NCI-H128 (cell line): ENCODE measurements around the gene CHD2.
"Not testable (repeated sequence)": the region's sequence is repeated elsewhere in the genome, so short reads cannot be mapped to it uniquely, and the experiment has no call there.

Experiments used
- DNase-seq: peaks from one replicate; lab custom pipeline; 2025; ENCODE audit not compliant: unreplicated experiment; lab: John Stamatoyannopoulos, UW

CHD2 gene

DNA sequence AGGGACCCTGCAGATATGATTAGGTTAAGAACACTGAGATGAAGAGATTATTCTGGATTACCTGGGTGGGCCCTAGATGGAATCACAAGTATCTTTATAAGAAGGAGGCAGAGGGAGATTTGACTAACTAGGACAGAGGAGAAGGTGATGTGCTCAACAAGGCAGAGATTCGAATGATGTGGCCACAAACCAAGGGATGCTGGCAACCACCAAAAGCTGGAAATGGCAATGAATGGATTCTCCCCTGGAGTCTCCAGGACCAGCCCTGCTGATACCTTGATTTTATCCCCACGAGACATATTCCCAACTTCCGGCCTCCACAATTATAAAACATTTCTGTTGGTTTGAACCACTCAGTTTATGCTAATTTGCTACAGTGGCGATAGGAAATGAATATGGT lies 146.0 kb downstream of the CHD2 start:
- DNase-seq = no peak

DNA sequence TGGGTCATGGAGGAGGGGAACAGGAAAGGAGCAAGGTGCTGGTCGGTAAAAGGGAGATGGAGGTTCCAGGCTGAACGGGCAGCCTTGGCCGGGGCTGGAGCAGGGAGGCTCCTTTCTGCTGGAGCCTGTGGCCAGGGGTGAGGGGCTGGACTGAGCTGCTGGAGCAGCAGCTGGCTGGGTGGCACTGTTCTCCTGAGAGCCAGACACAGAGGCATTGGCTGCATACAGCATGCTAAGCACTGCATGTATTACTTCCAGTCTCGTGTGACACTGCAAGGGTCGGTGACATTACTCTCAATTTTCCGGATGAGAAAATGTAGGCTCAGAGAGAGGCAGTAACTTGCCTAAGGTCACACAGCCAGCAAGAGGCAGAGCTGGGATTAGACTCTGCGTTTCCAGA lies 146.6 kb downstream of the CHD2 start:
- no peak for DNase-seq

DNA sequence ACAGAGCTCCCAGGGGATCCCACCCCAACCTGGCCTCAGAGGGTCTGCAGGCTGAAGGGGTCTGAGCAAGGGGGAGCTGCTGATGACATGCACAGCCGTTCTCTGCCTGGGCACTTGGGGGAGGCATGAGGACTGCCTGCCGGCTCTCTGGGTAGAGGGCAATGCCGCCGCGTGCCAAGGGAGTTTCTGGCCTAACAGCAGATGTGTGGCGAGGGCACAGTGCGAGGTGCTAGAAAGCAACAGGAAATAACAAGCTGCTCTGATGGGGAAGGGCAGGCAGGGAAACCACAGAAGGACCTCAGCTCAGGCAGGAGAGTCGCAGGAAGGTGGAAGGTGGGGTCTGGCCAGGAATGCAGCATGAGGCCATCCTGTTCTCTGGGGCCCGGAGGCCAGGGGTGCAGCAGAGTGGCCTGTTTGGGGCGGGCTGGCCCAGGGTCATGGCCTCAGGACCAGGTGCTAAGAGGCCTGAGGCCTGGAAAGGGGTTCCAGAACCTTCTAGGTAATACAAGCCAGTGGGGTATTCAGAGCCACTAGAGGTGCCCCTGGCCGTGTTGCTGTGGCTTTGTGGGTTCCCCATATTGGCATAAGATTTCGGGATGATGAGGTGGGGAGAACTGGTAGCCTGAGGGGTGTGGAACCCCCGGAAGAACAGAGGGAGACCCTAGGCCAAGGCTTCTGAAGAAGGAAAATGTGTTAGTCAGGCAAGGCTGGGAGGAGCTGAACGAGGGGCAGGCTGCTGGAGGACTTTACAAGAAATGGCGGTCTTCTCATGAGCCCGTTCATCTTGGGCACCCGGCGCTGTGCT lies 147.7 kb downstream of the CHD2 start:
- DNase-seq = no peak

DNA sequence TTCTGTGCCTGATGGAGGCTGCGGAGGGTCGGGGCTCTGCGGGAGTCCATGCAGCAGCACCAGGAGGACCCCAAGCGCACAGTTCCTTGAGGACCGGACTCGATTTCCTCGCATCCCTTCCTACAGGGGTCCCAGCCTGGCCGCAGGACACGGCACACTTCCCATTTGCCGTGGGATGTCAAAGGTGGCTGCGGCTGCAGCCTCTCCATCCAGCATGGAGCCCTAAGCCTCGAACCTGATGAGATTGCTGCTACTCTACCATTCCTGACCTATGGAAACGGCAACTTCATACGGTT lies 148.2 kb downstream of the CHD2 start:
- DNase-seq = no peak

DNA sequence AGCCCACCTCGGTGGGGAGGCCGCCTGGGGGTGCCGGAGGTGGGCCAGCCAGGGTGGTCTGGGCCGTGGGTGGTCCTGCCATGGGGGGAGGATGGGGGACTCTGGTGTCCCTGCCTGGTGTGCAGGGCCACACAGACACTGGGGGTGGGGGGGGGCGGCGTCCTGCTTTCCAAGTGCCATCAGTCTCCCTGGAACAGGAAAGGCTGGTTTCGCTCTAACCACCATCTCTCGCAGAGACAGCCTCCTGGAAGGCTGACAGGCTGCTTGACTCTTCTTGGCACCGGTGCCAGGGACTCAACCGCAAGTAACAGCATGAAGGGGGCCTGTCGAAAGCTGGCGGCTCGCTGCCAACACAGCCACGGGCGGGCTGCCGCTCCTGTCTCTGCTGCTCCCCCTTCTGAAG lies 148.6 kb downstream of the CHD2 start:
- DNase-seq = no peak

DNA sequence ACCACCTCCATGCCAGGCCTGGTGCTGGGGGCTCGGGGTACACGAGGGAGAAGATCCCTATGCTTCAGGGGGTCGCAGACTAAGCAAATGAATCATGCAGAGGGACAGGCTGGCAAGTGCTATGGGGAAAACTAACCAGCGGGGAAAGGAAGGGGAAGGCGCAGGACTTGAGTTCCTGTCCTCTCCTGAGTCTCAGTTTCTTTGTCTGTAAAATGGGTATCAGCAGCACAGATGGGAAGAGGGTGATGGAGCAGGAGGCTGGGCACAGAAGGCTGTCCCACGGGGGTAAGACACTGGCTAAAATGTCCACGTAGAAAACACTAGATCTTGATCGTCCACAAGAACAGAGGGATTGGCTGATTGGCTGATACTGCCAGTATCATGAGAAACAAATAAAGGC lies 149.1 kb downstream of the CHD2 start:
- DNase-seq = no peak

DNA sequence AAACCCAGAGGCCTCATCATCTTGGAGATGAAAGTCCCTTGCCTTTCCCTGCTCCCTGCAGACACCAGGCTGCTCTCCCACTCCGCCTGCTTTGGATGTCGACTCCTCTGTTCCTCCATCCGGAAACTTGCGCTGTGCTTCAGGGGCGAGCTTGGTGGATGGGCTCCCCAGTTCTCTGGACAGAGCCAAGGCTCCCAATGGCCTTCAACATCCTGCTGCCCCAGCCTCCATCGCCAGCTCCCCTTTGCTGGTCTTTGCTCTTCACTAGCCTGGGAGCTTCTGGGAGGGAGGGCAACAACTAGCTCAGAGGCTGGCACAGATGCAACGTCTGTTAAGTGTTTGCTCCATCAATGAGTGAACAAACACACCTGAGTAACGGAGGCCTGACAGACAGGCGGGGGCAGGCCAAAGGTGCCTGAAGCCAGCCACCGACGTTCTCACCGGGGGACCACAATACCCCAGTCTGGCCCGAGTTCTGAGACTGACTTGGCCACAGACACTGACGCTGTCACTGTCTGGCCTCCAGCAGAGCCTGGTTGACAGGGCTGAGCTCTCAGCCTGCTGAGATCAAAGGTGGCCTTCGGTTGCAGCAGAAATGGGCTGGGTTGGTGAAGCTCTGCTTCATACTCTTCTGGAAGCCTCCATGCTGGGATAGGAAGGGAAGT lies 149.9 kb downstream of the CHD2 start:
- DNase-seq = no peak

DNA sequence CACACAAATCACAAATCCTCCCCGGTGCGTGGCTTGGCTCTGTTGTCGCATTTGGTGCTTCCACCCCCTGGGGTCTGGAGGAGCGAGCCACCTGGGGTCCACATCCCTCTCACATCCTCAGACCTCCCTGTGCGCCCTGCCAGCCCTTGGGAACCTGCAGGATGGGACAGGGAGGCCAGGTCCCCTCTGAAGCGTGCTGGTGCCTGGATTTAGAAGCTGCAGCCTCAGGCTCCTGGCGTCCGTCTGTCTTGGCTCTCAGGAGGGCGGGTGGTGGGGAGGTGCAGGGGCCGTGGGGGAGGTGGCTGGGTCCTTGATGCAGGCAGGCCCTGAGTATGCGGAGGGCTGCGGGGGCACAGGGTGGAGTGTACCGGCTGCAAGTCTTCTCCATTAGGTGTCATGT lies 150.5 kb downstream of the CHD2 start:
- DNase-seq = no peak

DNA sequence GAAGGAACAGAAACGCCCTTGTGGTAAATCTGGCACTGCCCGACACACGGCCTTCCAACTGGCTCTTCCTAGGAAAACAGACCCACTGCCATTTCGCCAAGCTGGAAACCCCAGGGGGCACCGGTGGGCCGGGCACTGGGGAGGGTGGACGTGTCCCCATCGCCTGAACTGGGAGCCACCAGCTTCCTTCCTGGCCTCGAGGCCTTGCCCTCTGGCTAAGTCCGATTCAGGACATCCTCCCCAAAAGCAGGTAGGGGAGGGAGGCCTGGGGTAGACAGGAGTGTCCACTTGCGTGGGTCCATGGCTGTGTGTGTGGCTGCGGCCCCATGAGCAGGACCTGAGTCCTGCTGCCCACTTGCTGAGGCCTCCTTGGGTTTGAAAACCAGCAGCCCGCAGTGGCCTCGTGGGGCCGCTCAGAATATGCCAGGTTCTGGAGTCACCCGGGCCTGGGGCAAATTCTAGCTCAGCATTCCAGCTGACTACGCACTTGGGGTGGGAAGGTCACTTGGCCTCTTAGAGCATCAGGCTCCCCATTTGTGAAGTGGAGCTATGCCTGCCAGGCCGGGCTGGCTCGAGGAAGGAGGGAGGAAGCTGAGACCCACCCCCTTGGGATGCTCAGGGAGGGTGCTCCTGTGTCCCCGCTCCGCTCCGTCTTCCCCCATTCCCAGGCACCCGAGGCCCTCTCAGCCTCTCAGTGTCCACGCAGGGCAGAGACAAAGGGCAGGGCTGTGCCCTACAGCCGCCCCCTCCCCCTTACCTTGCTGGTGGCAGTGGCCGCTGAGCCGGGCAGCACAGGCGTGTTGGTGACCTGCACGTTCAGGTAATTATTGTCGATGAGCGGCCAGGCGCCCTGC lies 151.3 kb downstream of the CHD2 start:
- no peak for DNase-seq

DNA sequence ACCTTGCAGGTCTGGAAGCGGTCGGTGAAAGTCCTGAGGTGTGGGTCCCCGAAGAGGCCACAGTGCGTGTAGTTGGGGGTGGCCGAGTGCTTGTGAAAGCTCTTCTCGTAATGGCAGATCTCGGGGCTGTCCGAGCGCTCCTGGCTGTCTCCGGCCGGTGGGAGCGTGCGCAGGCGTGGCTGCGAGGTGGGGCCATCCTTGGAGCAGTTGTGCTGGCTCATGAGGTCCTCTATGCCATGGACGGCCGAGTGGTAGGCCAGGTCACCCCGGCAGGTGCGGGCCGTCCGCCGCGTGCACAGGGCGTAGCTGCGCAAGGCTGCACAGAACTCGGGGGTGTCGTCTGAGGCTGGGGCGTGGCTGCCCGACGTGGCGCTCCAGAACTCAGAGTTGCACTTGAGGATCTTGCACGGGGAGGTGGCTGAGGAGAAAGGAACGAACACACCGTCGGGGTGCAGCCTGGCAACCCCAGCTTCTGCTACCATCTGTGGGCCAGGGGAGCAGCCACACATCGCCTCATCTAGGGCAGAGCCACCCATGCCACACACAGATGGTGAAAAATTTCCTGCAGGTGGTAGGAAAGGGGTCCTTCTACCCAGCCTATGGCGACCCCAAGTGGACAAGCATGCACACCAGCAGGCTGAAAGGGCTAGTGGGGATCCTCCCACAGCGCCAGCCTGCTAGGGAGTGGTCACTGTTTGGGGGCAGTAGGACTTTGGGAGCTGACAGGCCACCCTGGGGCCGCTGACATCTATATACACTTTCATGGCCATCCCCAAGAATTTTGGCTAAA lies 152.2 kb downstream of the CHD2 start:
- no peak for DNase-seq

DNA sequence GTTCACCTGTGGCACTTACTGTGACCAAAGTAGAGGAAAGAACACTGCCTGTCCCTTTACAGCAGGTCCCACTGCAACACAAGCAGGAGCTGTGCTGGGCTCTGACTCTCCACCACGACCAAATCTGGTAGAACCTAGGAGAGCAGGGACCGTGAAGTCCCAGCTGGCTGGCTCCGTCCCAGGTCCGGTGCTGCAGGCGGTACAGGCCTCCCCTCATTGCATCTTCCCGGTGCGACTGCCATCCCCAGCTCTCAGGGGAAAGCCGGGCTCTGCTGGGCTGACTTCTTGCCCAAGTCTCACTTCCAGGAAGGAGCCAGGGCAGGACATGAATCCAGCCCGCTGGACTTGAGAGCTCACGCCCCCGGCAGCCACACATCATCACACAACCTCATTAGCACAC lies 155.1 kb downstream of the CHD2 start:
- DNase-seq = no peak

DNA sequence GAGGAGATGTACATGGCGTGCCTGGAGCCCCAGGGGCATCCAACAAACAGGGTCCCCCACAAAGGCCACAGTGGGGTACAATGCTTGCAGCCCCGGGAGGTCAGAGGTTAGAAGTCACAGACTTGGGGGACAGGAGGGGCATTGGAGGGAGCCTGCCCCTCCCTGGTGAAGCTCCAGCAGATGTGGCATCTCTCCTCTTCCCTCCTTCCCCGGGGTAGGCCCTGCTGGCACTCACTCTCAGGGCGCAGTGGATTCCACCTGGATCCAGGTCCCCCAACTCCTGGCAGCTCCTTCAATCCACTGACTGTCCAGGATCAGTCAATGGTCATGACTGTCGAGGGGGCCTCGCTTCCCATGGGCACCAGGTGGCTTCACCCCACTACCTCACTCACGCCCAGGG lies 156.7 kb downstream of the CHD2 start:
- no peak for DNase-seq

DNA sequence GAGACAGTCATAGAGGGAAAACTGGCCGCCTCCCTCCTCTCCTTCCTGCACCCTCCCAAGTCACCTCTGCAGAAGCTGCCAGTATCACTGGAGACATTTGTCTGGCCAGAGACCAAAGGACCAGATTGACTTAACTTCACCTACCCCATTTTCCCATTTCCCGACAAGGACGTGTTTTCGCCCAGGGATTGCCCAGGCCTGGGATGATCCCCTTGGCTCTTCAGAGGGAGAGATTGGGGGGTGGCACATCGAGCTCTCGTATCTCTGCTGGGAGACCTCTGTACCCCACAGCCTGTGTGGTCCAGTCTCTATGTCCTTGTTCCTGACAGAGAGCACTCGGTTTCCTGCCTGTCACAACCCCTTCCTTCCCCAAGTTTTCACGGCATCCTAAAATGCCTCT lies 157.5 kb downstream of the CHD2 start:
- DNase-seq = no peak

DNA sequence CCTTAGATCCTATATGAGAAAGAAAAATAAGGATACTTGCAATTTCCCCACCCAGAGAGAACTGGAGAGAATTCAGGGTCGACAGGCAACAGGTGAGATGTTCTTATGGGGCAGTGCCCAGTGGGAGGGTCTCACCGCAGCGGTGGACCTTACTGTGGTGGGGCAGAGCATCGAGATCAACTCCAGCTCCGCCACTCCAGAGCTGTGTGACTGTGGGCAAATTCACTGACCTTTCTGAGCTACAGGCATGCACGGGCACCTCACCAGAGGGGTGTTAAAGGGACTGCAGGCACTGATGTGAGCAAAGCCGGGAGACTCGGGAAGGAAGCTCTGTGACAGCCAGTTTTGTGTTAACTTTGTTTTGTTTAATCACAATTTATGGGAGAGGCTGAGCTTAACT lies 158.0 kb downstream of the CHD2 start:
- no peak for DNase-seq

DNA sequence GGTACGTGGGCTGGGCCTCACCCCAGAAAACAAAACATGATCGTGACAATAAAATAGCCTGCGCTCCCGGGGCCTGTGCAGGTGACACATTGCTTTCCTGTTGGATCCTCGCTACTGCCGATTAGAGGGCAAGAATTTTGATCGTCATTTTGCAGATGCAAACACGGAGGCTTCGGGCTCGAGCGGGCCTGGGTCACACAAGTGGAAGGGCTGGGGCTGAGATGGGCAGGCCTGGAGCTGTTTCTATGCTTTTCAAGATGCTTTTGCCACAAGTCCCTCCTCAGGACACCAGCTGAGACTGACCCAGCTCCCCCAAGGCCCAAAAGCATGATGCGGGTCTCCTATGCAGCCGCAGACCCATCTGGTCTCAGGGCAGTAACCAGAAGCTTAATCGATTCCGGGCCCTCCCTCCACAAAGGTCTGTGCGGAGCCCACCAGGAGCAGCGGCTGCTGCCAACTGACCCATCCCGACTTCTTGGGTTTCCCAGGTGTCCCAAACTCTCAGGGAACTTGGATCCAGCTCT lies 158.8 kb downstream of the CHD2 start:
- DNase-seq = no peak

DNA sequence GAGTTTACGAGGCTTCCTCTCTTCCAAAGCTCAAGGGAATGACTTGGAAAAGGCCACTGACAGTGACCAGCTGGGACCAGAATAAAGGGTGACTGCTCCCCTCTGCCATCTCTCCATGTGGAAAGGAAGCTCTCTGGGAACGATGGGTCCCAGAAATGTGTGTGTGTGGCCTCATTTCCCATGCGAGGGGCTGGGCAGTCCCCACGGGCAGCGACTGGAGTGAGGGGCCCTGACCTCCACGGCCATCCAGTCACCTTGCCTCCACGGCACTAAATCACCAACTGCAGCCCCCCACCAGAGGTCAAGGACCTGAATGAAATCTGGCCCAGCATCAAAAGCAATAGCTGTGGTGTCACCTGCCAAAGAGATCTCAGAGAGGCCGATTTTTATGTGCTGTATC lies 159.3 kb downstream of the CHD2 start:
- DNase-seq = no peak

DNA sequence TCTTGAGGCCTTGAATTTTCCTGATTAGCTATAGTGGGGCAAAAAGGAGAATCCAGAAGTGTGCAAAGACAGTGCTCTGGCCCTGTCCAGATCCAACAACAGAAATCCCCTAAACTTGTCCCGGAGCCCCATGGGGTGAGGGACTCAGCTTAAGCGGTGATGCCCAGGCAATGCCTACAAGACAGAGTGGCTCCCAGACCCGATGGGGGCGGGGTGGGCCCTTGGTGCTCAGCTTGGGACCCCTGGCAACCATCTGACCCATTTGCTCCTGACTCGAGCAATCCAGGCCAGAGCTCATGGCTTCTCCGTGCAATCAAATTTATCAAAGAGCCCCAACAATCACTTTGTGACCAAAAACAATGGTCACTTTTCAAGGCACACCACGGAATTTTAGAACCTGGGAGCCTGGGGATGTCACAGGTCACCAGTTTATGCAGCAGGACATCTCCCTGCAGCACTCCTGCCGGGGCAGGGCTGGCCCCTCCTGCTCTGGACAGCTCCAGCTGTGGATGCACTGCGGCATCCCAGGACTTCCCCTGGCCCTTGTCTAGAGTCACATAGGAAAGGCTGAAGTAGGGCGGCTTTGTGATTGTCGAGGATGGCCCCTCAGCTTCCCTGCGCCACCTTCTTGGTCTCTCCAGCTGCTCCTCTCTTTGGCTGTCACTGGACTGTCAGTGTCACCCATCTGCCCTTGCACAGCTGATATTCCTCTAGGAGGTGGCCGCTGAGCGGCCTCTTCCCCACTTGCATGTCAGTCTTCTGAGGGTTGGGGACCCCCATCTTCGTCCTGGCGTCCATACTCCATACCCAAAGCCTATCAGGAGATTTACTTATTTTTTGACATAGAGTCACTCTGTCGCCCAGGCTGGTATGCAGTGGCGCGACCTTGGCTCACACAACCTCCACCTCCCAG lies 160.5 kb downstream of the CHD2 start:
- no peak for DNase-seq

DNA sequence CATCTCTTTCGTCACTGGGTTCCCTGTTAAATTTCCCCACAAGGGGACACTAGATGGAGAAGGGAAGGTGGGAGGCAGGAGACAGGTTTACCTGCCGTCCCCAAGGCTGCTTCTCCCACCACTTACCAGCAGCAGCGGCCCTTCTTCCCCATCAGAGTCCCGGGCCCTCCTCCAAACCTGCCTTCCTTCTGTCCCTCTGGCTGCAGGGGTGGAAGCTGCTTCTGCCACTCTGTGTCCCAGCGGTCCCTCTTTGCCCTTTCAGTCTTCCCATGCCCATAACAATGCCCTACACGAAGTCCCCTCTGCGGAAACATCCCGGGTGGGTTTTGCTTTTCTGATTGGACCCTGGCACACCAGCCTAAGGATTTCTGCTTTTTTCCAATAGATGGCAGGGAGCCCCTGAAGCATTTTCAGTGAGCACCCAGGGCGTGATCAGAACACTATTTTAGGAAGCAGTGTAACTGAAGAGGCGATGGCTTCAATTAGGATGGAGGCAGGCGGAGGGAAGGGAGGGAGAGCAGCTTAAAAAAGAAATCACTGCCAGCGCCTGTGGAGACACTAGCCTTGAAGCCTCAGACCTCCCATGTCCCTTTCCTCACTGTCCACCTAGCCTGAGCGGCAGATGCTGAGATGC lies 162.6 kb downstream of the CHD2 start:
- DNase-seq = not testable (repeated sequence)

DNA sequence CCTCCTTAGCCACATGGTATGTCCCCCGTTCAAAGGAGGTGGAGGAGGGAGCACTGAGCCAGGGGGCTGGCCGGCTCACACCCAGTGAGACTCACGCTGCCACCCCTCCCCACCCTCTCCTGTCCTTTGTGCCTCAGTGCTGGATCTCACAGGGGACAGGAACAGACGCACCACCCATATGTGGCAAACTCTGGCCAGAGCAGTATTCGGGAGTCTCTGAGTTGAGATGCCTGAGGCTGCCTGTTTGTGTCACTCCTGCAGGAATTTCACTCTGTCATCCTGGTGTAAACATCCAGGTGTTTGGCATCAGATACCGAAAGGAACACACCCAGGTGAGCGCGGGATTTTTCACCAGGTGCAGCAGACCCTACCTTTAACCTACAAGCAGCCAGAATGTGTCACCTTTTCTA lies 163.1 kb downstream of the CHD2 start:
- DNase-seq = no peak
